HepG2 (cell line): ENCODE measurements around the gene ERP44.

Source experiments
- AKNA ChIP-seq: sonication (generic); formaldehyde crosslinking; IDR thresholded peaks from 2 replicates; pipeline ENCODE4 v1.4.0; 2020; ENCODE audit warnings: missing genetic modification reagents, borderline replicate concordance
- BRCA1 ChIP-seq: sonication (generic); formaldehyde crosslinking; IDR thresholded peaks from 2 replicates; pipeline ENCODE4 v1.4.0; 2020; ENCODE audit warnings: missing genetic modification reagents
- CEBPB ChIP-seq: IDR thresholded peaks from 2 replicates; pipeline ENCODE4 v1.6.1; 2011; ENCODE audit warnings: low read depth, low read length, improper control_type of control experiment, borderline replicate concordance
- HMGXB4 ChIP-seq, 2 experiments: sonication (generic) in 1 of 2; formaldehyde crosslinking in 1 of 2; IDR thresholded peaks; 2 replicates each; pipeline versions ENCODE4 v1.4.0 to v1.6.1; 2018 to 2020; ENCODE audit warnings: missing genetic modification reagents in 2 of 2, borderline replicate concordance in 1 of 2, low read depth in 1 of 2, mild to moderate bottlenecking in 1 of 2, missing biosample characterization in 1 of 2
- MAFG ChIP-seq: sonication (generic); formaldehyde crosslinking; IDR thresholded peaks from 2 replicates; pipeline ENCODE4 v1.5.1; 2020; ENCODE audit warnings: mild to moderate bottlenecking, missing genetic modification reagents
- SNRNP70 ChIP-seq: fragments of 200-400 bp; formaldehyde crosslinking; IDR thresholded peaks from 2 replicates; pipeline ENCODE4 v1.6.1; 2017; ENCODE audit warnings: mild to moderate bottlenecking, low read depth, low read length, moderate library complexity
- SRSF1 ChIP-seq: fragments of 200-400 bp; formaldehyde crosslinking; optimal IDR thresholded peaks from 2 replicates; pipeline ENCODE3; 2017; ENCODE audit warnings: mild to moderate bottlenecking, low read depth, low read length, moderate library complexity
- UBTF ChIP-seq: sonication (generic); formaldehyde crosslinking; IDR thresholded peaks from 2 replicates; pipeline ENCODE4 v1.4.0; 2020; ENCODE audit warnings: mild to moderate bottlenecking, missing genetic modification reagents
- ZNF275 ChIP-seq: sonication (generic); formaldehyde crosslinking; IDR thresholded peaks from 2 replicates; pipeline ENCODE4 v1.8.0; 2022; ENCODE audit warnings: missing genetic modification reagents, mild to moderate bottlenecking, inconsistent platforms, borderline replicate concordance
- ZNF501 ChIP-seq: sonication (generic); formaldehyde crosslinking; IDR thresholded peaks from 2 replicates; pipeline ENCODE4 v1.5.1; 2020; ENCODE audit warnings: mild to moderate bottlenecking, moderate library complexity, missing genetic modification reagents
- ZNF740 ChIP-seq: sonication (generic); formaldehyde crosslinking; IDR thresholded peaks from 2 replicates; pipeline ENCODE4 v1.4.0; 2020; ENCODE audit warnings: missing genetic modification reagents

GRCh38 chr9:100074093-100074492 lies 24.7 kb downstream of the ERP44 start:
- no peak for TF ChIP-seq MAFG (CRISPR knock-in tag)
- no peak for TF ChIP-seq ZNF501 (CRISPR knock-in tag)
- TF ChIP-seq SNRNP70: no peak
- no peak for TF ChIP-seq HMGXB4 (CRISPR knock-in tag; IDR thresholded peaks at IDR 0.05; ENCODE audit: borderline replicate concordance in 1 of 2, low read depth in 1 of 2)
- no peak for TF ChIP-seq SRSF1
- no peak for TF ChIP-seq ZNF740 (CRISPR knock-in tag)
- no peak for TF ChIP-seq ZNF275 (CRISPR knock-in tag)
- no peak for TF ChIP-seq BRCA1
- no peak for TF ChIP-seq AKNA (CRISPR knock-in tag)
- no peak for TF ChIP-seq UBTF (CRISPR knock-in tag)
- no peak for TF ChIP-seq CEBPB
